Mononuclear cell (primary cell): ENCODE measurements around the gene IRF2. TPM values are rescaled to one million over a fixed set of nuclear protein-coding genes. Genes with fewer than 3 reads are reported as not detected.
"Not testable (repeated sequence)": the region's sequence is repeated elsewhere in the genome, so short reads cannot be mapped to it uniquely, and the experiment has no call there.

Source experiments
- H3K27me3 ChIP-seq: 2 replicates; pipeline ENCODE4 v1.6.0; 2011; ENCODE audit warnings: low read length, control low read depth; ENCODE audit not compliant: insufficient read depth
- H3K4me1 ChIP-seq: 2 replicates; pipeline ENCODE4 v1.5.1; 2011; ENCODE audit warnings: mild to moderate bottlenecking, low read length, control low read depth; ENCODE audit not compliant: insufficient read depth
- H3K4me3 ChIP-seq: 2 replicates; pipeline ENCODE4 v1.5.1; 2011; ENCODE audit warnings: mild to moderate bottlenecking, low read length, moderate library complexity
- H3K9me3 ChIP-seq: 2 replicates; pipeline ENCODE4 v1.5.1; 2011; ENCODE audit warnings: low read depth, mild to moderate bottlenecking, control low read depth, low read length
- total RNA-seq: library from RNA; depleted of rRNA; stranded (reverse); fragments of >200 nt; gene quantifications from one replicate; pipeline ENCODE4 v1.2.3, GENCODE V29; 2012

Gene IRF2
- total RNA-seq, 1 donor = 13.1 TPM

GRCh38 chr4:184344435-184344834 is 129.9 kb downstream of the IRF2 start:
- no peak overlapping the region for H3K4me3 ChIP-seq
- peaks cover 82% of the 10 kb centered on the region for H3K4me1 ChIP-seq
- no peaks in the 10 kb centered on the region for H3K27me3 ChIP-seq

GRCh38 chr4:184343502-184344177 is 130.7 kb downstream of the IRF2 start:
- no peaks in the 10 kb centered on the region for H3K27me3 ChIP-seq
- H3K9me3 ChIP-seq = no peaks in the 10 kb centered on the region
- peak overlapping the region; percentile 49 for H3K4me3 ChIP-seq
- peaks cover 82% of the 10 kb centered on the region for H3K4me1 ChIP-seq

More at GRCh38 chr4:184344435-184344834, 129.9 kb downstream of the IRF2 start:
- H3K9me3 ChIP-seq = no peaks in the 10 kb centered on the region

GRCh38 chr4:184342857-184343237 is 131.5 kb downstream of the IRF2 start:
- not testable (repeated sequence) for H3K4me3 ChIP-seq, H3K27me3 ChIP-seq, H3K9me3 ChIP-seq
- H3K4me1 ChIP-seq = peaks cover 74% of the 10 kb centered on the region

- no peak overlapping the region for H3K4me3 ChIP-seq
- peaks cover 69% of the 10 kb centered on the region for H3K4me1 ChIP-seq
- no peaks in the 10 kb centered on the region for H3K27me3 ChIP-seq
- peaks cover 9% of the 10 kb centered on the region for H3K9me3 ChIP-seq
These were observed 132.0 kb downstream of the IRF2 start for GRCh38 chr4:184342167-184342856.

- H3K27me3 ChIP-seq, H3K9me3 ChIP-seq, H3K4me3 ChIP-seq: not testable (repeated sequence)
- H3K4me1 ChIP-seq = peaks cover 53% of the 10 kb centered on the region
These were observed 134.8 kb downstream of the IRF2 start for GRCh38 chr4:184339398-184340193.

GRCh38 chr4:184337907-184338306 is 136.4 kb downstream of the IRF2 start:
- peaks cover 51% of the 10 kb centered on the region for H3K4me1 ChIP-seq
- H3K9me3 ChIP-seq = peaks cover 9% of the 10 kb centered on the region
- H3K4me3 ChIP-seq = no peak overlapping the region
- H3K27me3 ChIP-seq = no peaks in the 10 kb centered on the region

Other genes starting within 250 kb of the IRF2 start
- gene CASP3, start 174.9 kb upstream of the IRF2 start, total RNA-seq = 23.0 TPM
- gene PRIMPOL, start 175.2 kb upstream of the IRF2 start, total RNA-seq = 8.5 TPM